Measurements from ENCODE around the gene SLC6A17. TPM values are rescaled to one million over a fixed set of nuclear protein-coding genes. Genes with fewer than 3 reads are reported as not detected.

SLC6A17 gene
- total RNA-seq, 1 experiment from 2014 or later: 0.24 TPM

- TF ChIP-seq TEAD1 (CRISPR knock-in tag; IDR thresholded peaks at IDR 0.05) (no peak), NR1H2 (CRISPR knock-in tag; IDR thresholded peaks at IDR 0.05) (no peak), GTF2I (CRISPR knock-in tag; conservative IDR thresholded peaks at IDR 0.05) (no peak), EMX1 (CRISPR knock-in tag; IDR thresholded peaks at IDR 0.05) (no peak), PRRX2 (CRISPR knock-in tag; IDR thresholded peaks at IDR 0.05) (no peak), ZBTB43 (CRISPR knock-in tag; IDR thresholded peaks at IDR 0.05) (0 out of 2 replicates have a peak, but pooled peaks have one; percentile 29)
Measured at GRCh38 chr1:110150330-110151174, at the start of gene SLC6A17 (continued).

GRCh38 chr1:110102081-110102480 is 48.2 kb upstream of the SLC6A17 start:
- no peaks in the 10 kb centered on the region for H3K4me1 Mint-ChIP-seq
- ATAC-seq: no peak
- DNase-seq (ENCODE audit: low spot score): no peak
- ChIA-PET CTCF (interaction anchor here (5.0 to 11.3 kb wide), 4 partner anchors 12 to 49 kb away, joined by 29 to 291 read pairs (median 61); no protein-coding TSS in a partner anchor), POLR2A (no interaction called here)
- no peak for TF ChIP-seq TCF7 (CRISPR knock-in tag; IDR thresholded peaks at IDR 0.05; ENCODE audit: low read depth)
- no peaks in the 10 kb centered on the region for H3K36me3 Mint-ChIP-seq
- no peaks in the 10 kb centered on the region for H3K9me3 Mint-ChIP-seq
- H3K4me3 Mint-ChIP-seq: no peak overlapping the region
- H3K27ac Mint-ChIP-seq: no peak overlapping the region
- H3K27me3 Mint-ChIP-seq (ENCODE audit: low read depth): no peaks in the 10 kb centered on the region

GRCh38 chr1:110106013-110106941 is 44.0 kb upstream of the SLC6A17 start:
- no peak overlapping the region for H3K27ac Mint-ChIP-seq
- no peak for TF ChIP-seq MLX (CRISPR knock-in tag; IDR thresholded peaks at IDR 0.05)
- TF ChIP-seq CTCF (IDR thresholded peaks at IDR 0.05): peak; percentile 81
- TF ChIP-seq ZNF138 (CRISPR knock-in tag; conservative IDR thresholded peaks at IDR 0.05): no peak
- TF ChIP-seq ZNF671 (CRISPR knock-in tag; IDR thresholded peaks at IDR 0.05): no peak
- TF ChIP-seq USF1 (CRISPR knock-in tag; IDR thresholded peaks at IDR 0.05): peak; percentile 64; the same call in 1 of the 2 replicates
- no peaks in the 10 kb centered on the region for H3K27me3 Mint-ChIP-seq (ENCODE audit: low read depth)
- DNase-seq (ENCODE audit: low spot score) (peak; percentile 83), ATAC-seq (peak; percentile 97)
- no peaks in the 10 kb centered on the region for H3K9me3 Mint-ChIP-seq
- no peak overlapping the region for H3K4me3 Mint-ChIP-seq
- no peaks in the 10 kb centered on the region for H3K4me1 Mint-ChIP-seq
- ChIA-PET CTCF (interaction anchor here (0.6 to 11.3 kb wide), 42 partner anchors 8 to 677 kb away, joined by 3 to 291 read pairs (median 4); partner anchors contain the start of genes SLC6A17 and STRIP1), POLR2A (interaction anchor here (1.1 kb wide), 2 partner anchors 15 to 18 kb away, joined by 3 to 5 read pairs; no protein-coding TSS in a partner anchor)
- no peaks in the 10 kb centered on the region for H3K36me3 Mint-ChIP-seq

GRCh38 chr1:110107867-110108469 is 42.3 kb upstream of the SLC6A17 start:
- TF ChIP-seq ZNF219 (CRISPR knock-in tag; IDR thresholded peaks at IDR 0.05; ENCODE audit: borderline replicate concordance) (no peak), STAT6 (CRISPR knock-in tag; conservative IDR thresholded peaks at IDR 0.05; ENCODE audit: low read depth) (no peak)
- ChIA-PET POLR2A (no interaction called here), CTCF (interaction anchor here (0.7 to 3.2 kb wide), 3 partner anchors 9 to 49 kb away, joined by 3 to 18 read pairs (median 3); no protein-coding TSS in a partner anchor)
- H3K27me3 Mint-ChIP-seq (ENCODE audit: low read depth): no peaks in the 10 kb centered on the region
- no peaks in the 10 kb centered on the region for H3K36me3 Mint-ChIP-seq
- no peak for DNase-seq (ENCODE audit: low spot score)
- no peak overlapping the region for H3K4me3 Mint-ChIP-seq
- H3K27ac Mint-ChIP-seq: no peak overlapping the region
- ATAC-seq: no peak
- no peaks in the 10 kb centered on the region for H3K9me3 Mint-ChIP-seq
- no peaks in the 10 kb centered on the region for H3K4me1 Mint-ChIP-seq
